ENCODE data around the gene PRKCG.
A peak's percentile ranks its signal among the peaks of the same experiment; 100 is the strongest.

GRCh38 chr19:53867225-53868090 is 14.5 kb upstream of the PRKCG start, which contains the start of gene MYADM:
- TF ChIP-seq POLR2A (IDR thresholded peaks at IDR 0.05) (peak in 2 of 4 donors; percentile 57 to 75), CTCF (IDR thresholded peaks at IDR 0.05) (no peak)

Data from esophagus squamous epithelium (tissue), 4 donors.